HepG2 (cell line): Measurements from ENCODE around the gene ZFPM1. TPM values are rescaled to one million over a fixed set of nuclear protein-coding genes. Genes with fewer than 3 reads are reported as not detected.

Experiments
- ARID3A ChIP-seq: IDR thresholded peaks from 2 replicates; pipeline ENCODE4 v1.6.1; 2012; ENCODE audit warnings: low read depth, low read length, improper control_type of control experiment
- ETS1 ChIP-seq: sonication (generic); formaldehyde crosslinking; IDR thresholded peaks from 2 replicates; pipeline ENCODE4 v1.4.0; 2020; ENCODE audit warnings: missing genetic modification reagents
- KAT7 ChIP-seq: IDR thresholded peaks from 2 replicates; pipeline ENCODE4 v1.6.1; 2018; ENCODE audit warnings: borderline replicate concordance, missing compliant biosample characterization
- MYNN ChIP-seq: sonication (generic); formaldehyde crosslinking; IDR thresholded peaks from 2 replicates; pipeline ENCODE4 v1.4.0; 2020; ENCODE audit warnings: mild to moderate bottlenecking, low read depth, missing genetic modification reagents
- NBN ChIP-seq: fragments of 450-650 bp; conservative IDR thresholded peaks from 2 replicates; pipeline ENCODE4 v1.6.1; 2017
- NFATC3 ChIP-seq: sonication (generic); formaldehyde crosslinking; IDR thresholded peaks from 2 replicates; pipeline ENCODE4 v1.5.1; 2020; ENCODE audit warnings: mild to moderate bottlenecking, missing genetic modification reagents
- PBX3 ChIP-seq: sonication (generic); formaldehyde crosslinking; IDR thresholded peaks from 2 replicates; pipeline ENCODE4 v1.8.1; 2023; ENCODE audit warnings: missing genetic modification reagents, inconsistent platforms, borderline replicate concordance
- PHF20 ChIP-seq: sonication (generic); formaldehyde crosslinking; IDR thresholded peaks from 2 replicates; pipeline ENCODE4 v1.5.0; 2020; ENCODE audit warnings: mild to moderate bottlenecking, missing genetic modification reagents
- REPIN1 ChIP-seq: sonication (generic); formaldehyde crosslinking; IDR thresholded peaks from 2 replicates; pipeline ENCODE4 v1.8.0; 2022; ENCODE audit warnings: missing genetic modification reagents, low read depth, mild to moderate bottlenecking, borderline replicate concordance
- SIX4 ChIP-seq: sonication (generic); formaldehyde crosslinking; IDR thresholded peaks from 2 replicates; pipeline ENCODE4 v1.4.0; 2020; ENCODE audit warnings: missing genetic modification reagents
- SNAPC5 ChIP-seq: sonication (generic); formaldehyde crosslinking; IDR thresholded peaks from 2 replicates; pipeline ENCODE4 v1.8.1; 2023; ENCODE audit warnings: mild to moderate bottlenecking, missing genetic modification reagents, borderline replicate concordance
- SP5 ChIP-seq: IDR thresholded peaks from 2 replicates; pipeline ENCODE4 v1.6.1; 2016; ENCODE audit warnings: low read depth, borderline replicate concordance
- TFDP1 ChIP-seq: IDR thresholded peaks from 2 replicates; pipeline ENCODE4 v1.6.1; 2016; ENCODE audit warnings: missing compliant biosample characterization, missing genetic modification reagents, borderline replicate concordance
- THRA ChIP-seq: sonication (generic); formaldehyde crosslinking; IDR thresholded peaks from 2 replicates; pipeline ENCODE4 v1.4.0; 2020; ENCODE audit warnings: missing genetic modification reagents, borderline replicate concordance
- ZNF20 ChIP-seq: sonication (generic); formaldehyde crosslinking; IDR thresholded peaks from 2 replicates; pipeline ENCODE4 v1.4.0; 2020; ENCODE audit warnings: mild to moderate bottlenecking, moderate library complexity, missing genetic modification reagents
- ZNF430 ChIP-seq: sonication (generic); formaldehyde crosslinking; IDR thresholded peaks from 2 replicates; pipeline ENCODE4 v1.9.0; 2021; ENCODE audit warnings: mild to moderate bottlenecking, missing genetic modification reagents
- ZNF597 ChIP-seq: sonication (generic); formaldehyde crosslinking; IDR thresholded peaks from 2 replicates; pipeline ENCODE4 v1.5.0; 2020; ENCODE audit warnings: missing genetic modification reagents
- ZNF616 ChIP-seq: sonication (generic); formaldehyde crosslinking; IDR thresholded peaks from 2 replicates; pipeline ENCODE4 v1.5.0; 2020; ENCODE audit warnings: low read depth, mild to moderate bottlenecking, missing genetic modification reagents
- ZNF619 ChIP-seq: sonication (generic); formaldehyde crosslinking; IDR thresholded peaks from 2 replicates; pipeline ENCODE4 v1.4.0; 2020; ENCODE audit warnings: mild to moderate bottlenecking, missing genetic modification reagents
- ZNF709 ChIP-seq: sonication (generic); formaldehyde crosslinking; IDR thresholded peaks from 2 replicates; pipeline ENCODE4 v1.5.0; 2020; ENCODE audit warnings: mild to moderate bottlenecking, missing genetic modification reagents
- ZNF768 ChIP-seq: sonication (generic); formaldehyde crosslinking; IDR thresholded peaks from 2 replicates; pipeline ENCODE4 v1.4.0; 2020; ENCODE audit warnings: missing genetic modification reagents
- polyA plus RNA-seq, 8 experiments: library from polyadenylated mRNA; depleted of rRNA in 3 of 8; stranded (reverse) in 7 of 8; unstranded in 1 of 8; fragments of >200 nt; fragmentation: Illumina TruSeq in 4 of 8; extraction: Trizol in 4 of 8; gene quantifications; 2 replicates each; pipeline versions ENCODE4 v1.2.1 to v1.2.3, GENCODE V29; 2011 to 2016; ENCODE audit warnings: low read depth in 4 of 8, missing spikeins in 1 of 8, mixed read lengths in 1 of 8; ENCODE audit not compliant: insufficient read depth in 1 of 8
- total RNA-seq, 5 experiments: library from RNA; depleted of rRNA; stranded (reverse); fragments of >200 nt; fragmentation: Illumina TruSeq; extraction: Trizol; gene quantifications; 2 replicates each; pipeline ENCODE4 v1.2.3, GENCODE V29; 2016; ENCODE audit warnings: low read depth in 1 of 5

Gene ZFPM1
- total and polyA plus RNA-seq, 2 of the 13 experiments (the other 11 are each of a cell fraction or from before 2014, with no cell fraction given) = 1.3 to 3.8 TPM

GRCh38 chr16:88550246-88550661 lies 97.2 kb downstream of the ZFPM1 start (continued):
- TF ChIP-seq ETS1 (CRISPR knock-in tag) (no peak), ZNF616 (CRISPR knock-in tag) (no peak), THRA (CRISPR knock-in tag) (no peak), MYNN (CRISPR knock-in tag) (no peak), SNAPC5 (CRISPR knock-in tag) (no peak), NFATC3 (CRISPR knock-in tag) (no peak), ZNF20 (CRISPR knock-in tag) (no peak), SP5 (CRISPR knock-in tag) (peak; percentile 55; the same call in 1 of the 2 replicates), ZNF619 (CRISPR knock-in tag) (no peak), ZNF597 (CRISPR knock-in tag) (no peak), REPIN1 (CRISPR knock-in tag) (no peak), ZNF430 (no peak; the same call in 1 of the 2 replicates), SIX4 (CRISPR knock-in tag) (no peak), ARID3A (no peak), PHF20 (CRISPR knock-in tag) (0 out of 2 replicates have a peak, but pooled peaks have one; percentile 42), ZNF768 (CRISPR knock-in tag) (no peak), KAT7 (no peak), TFDP1 (CRISPR knock-in tag) (no peak), ZNF709 (no peak), PBX3 (CRISPR knock-in tag) (no peak), NBN (no peak)
